GM12878 (cell line): ENCODE results near the gene IFT81. TPM values are rescaled to one million over a fixed set of nuclear protein-coding genes. Genes with fewer than 3 reads are reported as not detected.

Source experiments
- ATAC-seq: fragments of 200-7000 bp; cut with Tn5 transposase; 3 replicates; pipeline ENCODE4 v1.9.1; 2020; ENCODE audit warnings: mild to moderate bottlenecking, moderate library complexity
- BruUV-seq: library from RNA; stranded (reverse); fragments of 400-500 nt; replicated peaks from 2 replicates; lab custom pipeline; 2021; lab: Mats Ljungman, UMichigan
- CTCF ChIA-PET: fragments of 300-600 bp; sonication (Branson Sonifier 250); formaldehyde crosslinking; extraction: SDS; loops from one replicate; lab custom pipeline; 2021; ENCODE audit warnings: inconsistent platforms; lab: Yijun Ruan, JAX
- POLR2A ChIA-PET: fragments of 350-600 bp; formaldehyde crosslinking; extraction: SDS; loops from one replicate; lab custom pipeline; 2021; ENCODE audit warnings: inconsistent platforms; lab: Charles Lee
- RAD21 ChIA-PET: fragments of 300-600 bp; sonication (Branson Sonifier 250); formaldehyde crosslinking; loops from one replicate; lab custom pipeline; 2023; ENCODE audit warnings: antibody characterized with exemption; ENCODE audit not compliant: unreplicated experiment; lab: Charles Lee
- SMC1A ChIA-PET: fragments of 300-600 bp; sonication (Branson Sonifier 250); formaldehyde crosslinking; loops from one replicate; lab custom pipeline; 2023; ENCODE audit not compliant: unreplicated experiment, uncharacterized antibody; lab: Charles Lee
- DNase-seq: peaks from one replicate; pipeline ENCODE4 v3.0.0-alpha.2; 2011; ENCODE audit warnings: low read depth, low spot score
- FAIRE-seq: peaks from 3 replicates; lab custom pipeline; 2011; peaks lifted over from hg19 to GRCh38; lab: Jason Lieb, UNC
- H2AFZ ChIP-seq: 2 replicates; pipeline ENCODE4 v1.6.0; 2011; ENCODE audit warnings: low read depth, low read length, control low read depth; ENCODE audit not compliant: control insufficient read depth
- H3K27ac ChIP-seq: 2 replicates; pipeline ENCODE4 v1.5.1; 2011; ENCODE audit warnings: control low read depth; ENCODE audit not compliant: control insufficient read depth, insufficient read depth
- H3K27me3 ChIP-seq, 2 experiments: replicated peaks in 1 of 2; 2 replicates each; pipeline versions ENCODE4 v1.6.0 to v1.6.1; 2011; ENCODE audit warnings: low read length in 1 of 2; ENCODE audit not compliant: control insufficient read depth in 2 of 2, insufficient read depth in 2 of 2
- H3K36me3 ChIP-seq, 2 experiments: 2 replicates each; pipeline ENCODE4 v1.5.1; 2011; ENCODE audit warnings: low read length in 1 of 2; ENCODE audit not compliant: control insufficient read depth in 2 of 2, insufficient read depth in 2 of 2
- H3K4me1 ChIP-seq: 2 replicates; pipeline ENCODE4 v1.6.1; 2011; ENCODE audit warnings: mild to moderate bottlenecking, low read length, moderate library complexity, mixed read lengths; ENCODE audit not compliant: control insufficient read depth, insufficient read depth
- H3K4me2 ChIP-seq: 2 replicates; pipeline ENCODE4 v1.6.0; 2011; ENCODE audit warnings: control low read depth; ENCODE audit not compliant: control insufficient read depth, insufficient read depth
- H3K4me3 ChIP-seq: fragments of 200-600 bp; sonication (generic); 2 replicates; pipeline ENCODE4 v1.5.1; 2016
- H3K79me2 ChIP-seq: 2 replicates; pipeline ENCODE4 v1.6.0; 2011; ENCODE audit warnings: low read length; ENCODE audit not compliant: control insufficient read depth, insufficient read depth
- H3K9ac ChIP-seq: 2 replicates; pipeline ENCODE4 v1.8.0; 2011; ENCODE audit warnings: low read length, control low read depth, mixed read lengths; ENCODE audit not compliant: control insufficient read depth, insufficient read depth
- H3K9me3 ChIP-seq: replicated peaks from 3 replicates; pipeline ENCODE4 v1.5.1; 2011; ENCODE audit warnings: mild to moderate bottlenecking, low read length; ENCODE audit not compliant: control insufficient read depth, insufficient read depth
- H4K20me1 ChIP-seq: 2 replicates; pipeline ENCODE4 v1.6.0; 2011; ENCODE audit not compliant: control insufficient read depth, insufficient read depth
- CBX5 ChIP-seq: sonication (generic); IDR thresholded peaks from 2 replicates; pipeline ENCODE4 v1.6.1; 2016; ENCODE audit warnings: low read depth, moderate library complexity, mild to moderate bottlenecking, inconsistent platforms
- CREM ChIP-seq: IDR thresholded peaks from 2 replicates; pipeline ENCODE4 v1.6.1; 2014; ENCODE audit warnings: antibody characterized with exemption, low read depth
- E2F4 ChIP-seq: IDR thresholded peaks from 2 replicates; pipeline ENCODE4 v1.6.1; 2012; ENCODE audit warnings: low read depth, low read length, improper control_type of control experiment
- KDM1A ChIP-seq: fragments of 200-600 bp; sonication (generic); IDR thresholded peaks from 2 replicates; pipeline ENCODE4 v1.6.1; 2016; ENCODE audit warnings: borderline replicate concordance
- ZNF592 ChIP-seq: fragments of 450-650 bp; IDR thresholded peaks from 2 replicates; pipeline ENCODE4 v1.6.1; 2017; ENCODE audit warnings: mild to moderate bottlenecking, moderate library complexity
- WGBS: methylation state at CpG from one replicate; pipeline ENCODE4 v1.1.6; 2016; ENCODE audit warnings: low lambda C conversion rate; ENCODE audit not compliant: insufficient replicate concordance, insufficient coverage; ENCODE audit errors: missing lambda C conversion rate; 5-methylcytosine and 5-hydroxymethylcytosine counted together
- in situ Hi-C: fragments of 300-500 bp; cut with MboI; formaldehyde crosslinking; loops from 9 replicates; pipeline ENCODE4 v1.14.3; 2018; ENCODE audit warnings: mixed read lengths
- intact Hi-C: fragments of 100-400 bp; cut with micrococcal nuclease; formaldehyde crosslinking; loops from one replicate; pipeline ENCODE4 v1.14.2; 2022; ENCODE audit not compliant: unreplicated experiment
- polyA plus RNA-seq, 11 experiments: library from polyadenylated mRNA; depleted of rRNA in 4 of 11; unstranded in 6 of 11; stranded (reverse) in 5 of 11; fragments of >200 nt; fragmentation: Nextera tagmentation in 4 of 11; fragmentation: Illumina TruSeq in 1 of 11; extraction: Ambion mirVana in 4 of 11; extraction: Trizol in 1 of 11; gene quantifications; 1 replicate in 1 of 11; 2 replicates in 10 of 11; pipeline versions ENCODE4 v1.2.1 to v1.2.3, GENCODE V29; 2011 to 2016; ENCODE audit warnings: inconsistent platforms in 2 of 11, missing spikeins in 2 of 11, low read depth in 1 of 11
- total RNA-seq, 4 experiments: library from RNA; depleted of rRNA in 3 of 4; stranded (reverse); fragments of >200 nt in 3 of 4; fragmentation: Illumina TruSeq in 1 of 4; extraction: Trizol in 1 of 4; gene quantifications; 2 replicates each; pipeline versions ENCODE4 v1.2.1 to v1.2.3, GENCODE V29; 2013 to 2021

The IFT81 gene
- total and polyA plus RNA-seq, 10 of the 15 experiments (the other 5 are each of a cell fraction or from before 2014, with no cell fraction given), result 4.1 to 9.9 (median 5.6) TPM

GRCh38 chr12:110185626-110186025 is 61.5 kb downstream of the IFT81 start:
- Histone ChIP-seq H3K9ac (no peak overlapping the region), H3K27me3 (no peaks in the 10 kb centered on the region), H2AFZ (no peak overlapping the region), H4K20me1 (no peaks in the 10 kb centered on the region), H3K4me1 (no peaks in the 10 kb centered on the region), H3K36me3 (no peaks in the 10 kb centered on the region), H3K27ac (no peak overlapping the region), H3K4me2 (no peak overlapping the region), H3K4me3 (no peak overlapping the region), H3K9me3 (no peaks in the 10 kb centered on the region; the same call in none of the 3 replicates), H3K79me2 (no peaks in the 10 kb centered on the region)
- SMC1A ChIA-PET, result interaction anchor here (1.6 kb wide), 1 partner anchor 10 kb away, joined by 4 read pairs; no protein-coding TSS in a partner anchor
- ATAC-seq (no peak), DNase-seq (no peak), FAIRE-seq (no peak)
- WGBS, result 84% methylated on average over 2 of the region's 2 CpGs
- in situ Hi-C loops (no loop called here), intact Hi-C loops (no loop called here)
- CTCF ChIA-PET, result no interaction called here
- TF ChIP-seq E2F4 (no peak), CBX5 (no peak), CREM (no peak), KDM1A (no peak), ZNF592 (no peak)
- POLR2A ChIA-PET, result no interaction called here
- no TSS peak for BruUV-seq
- RAD21 ChIA-PET, result no interaction called here
